IMR-90 (cell line): Measurements from ENCODE around the gene HINT3. TPM values are rescaled to one million over a fixed set of nuclear protein-coding genes. Genes with fewer than 3 reads are reported as not detected.
"Not testable (repeated sequence)": the region's sequence is repeated elsewhere in the genome, so short reads cannot be mapped to it uniquely, and the experiment has no call there.

ENCODE experiments used
- ATAC-seq: fragments of 200-7000 bp; cut with Tn5 transposase; 2 replicates; pipeline ENCODE4 v1.9.1; 2020; ENCODE audit warnings: low read depth, mild to moderate bottlenecking, moderate library complexity
- BruUV-seq: library from RNA; stranded (reverse); fragments of 400-500 nt; replicated peaks from 2 replicates; lab custom pipeline; 2021; lab: Mats Ljungman, UMichigan
- CTCF ChIA-PET: fragments of 300-600 bp; formaldehyde crosslinking; extraction: SDS; loops from one replicate; lab custom pipeline; 2021; ENCODE audit warnings: antibody characterized with exemption; lab: Yijun Ruan, JAX
- POLR2A ChIA-PET: fragments of 300-600 bp; sonication (Branson Sonifier 250); formaldehyde crosslinking; loops from one replicate; lab custom pipeline; 2022; ENCODE audit warnings: antibody characterized with exemption; ENCODE audit not compliant: unreplicated experiment; lab: Charles Lee
- DNase-seq: peaks from one replicate; pipeline ENCODE4 v3.0.0; 2013
- H2AFZ ChIP-seq: replicated peaks from 2 replicates; pipeline ENCODE3; 2013; ENCODE audit warnings: low read length, mild to moderate bottlenecking; ENCODE audit not compliant: poor library complexity
- H2AK5ac ChIP-seq: 2 replicates; pipeline ENCODE4 v1.6.1; 2013; ENCODE audit warnings: low read depth, low read length, inconsistent platforms
- H2AK9ac ChIP-seq: replicated peaks from 2 replicates; pipeline ENCODE3; 2013; ENCODE audit warnings: mild to moderate bottlenecking, low read depth, low read length, moderate library complexity; ENCODE audit not compliant: poor library complexity
- H2BK120ac ChIP-seq: 2 replicates; pipeline ENCODE4 v1.6.1; 2013; ENCODE audit warnings: low read depth, low read length, inconsistent platforms
- H2BK15ac ChIP-seq: 3 replicates; pipeline ENCODE4 v1.6.1; 2013; ENCODE audit warnings: low read depth, low read length, inconsistent platforms
- H2BK20ac ChIP-seq: 2 replicates; pipeline ENCODE4 v1.6.1; 2013; ENCODE audit warnings: low read depth, mild to moderate bottlenecking, inconsistent platforms, low read length, moderate library complexity
- H2BK5ac ChIP-seq: 2 replicates; pipeline ENCODE4 v1.6.1; 2013; ENCODE audit warnings: mild to moderate bottlenecking, low read depth, low read length, inconsistent platforms; ENCODE audit not compliant: poor library complexity, severe bottlenecking
- H3K14ac ChIP-seq: replicated peaks from 2 replicates; pipeline ENCODE4 v1.6.1; 2013; ENCODE audit warnings: low read depth, low read length, inconsistent platforms
- H3K18ac ChIP-seq: 2 replicates; pipeline ENCODE4 v1.6.1; 2013; ENCODE audit warnings: low read depth, low read length, control low read depth
- H3K23ac ChIP-seq: 2 replicates; pipeline ENCODE4 v1.6.1; 2013; ENCODE audit warnings: low read depth, low read length, inconsistent platforms
- H3K27ac ChIP-seq: 2 replicates; pipeline ENCODE4 v1.5.1; 2013; ENCODE audit warnings: mild to moderate bottlenecking, control low read depth, low read length; ENCODE audit not compliant: insufficient read depth
- H3K27me3 ChIP-seq: 2 replicates; pipeline ENCODE4 v1.6.1; 2013; ENCODE audit warnings: low read length; ENCODE audit not compliant: control insufficient read depth, insufficient read depth
- H3K36me3 ChIP-seq: 2 replicates; pipeline ENCODE4 v1.6.1; 2013; ENCODE audit warnings: low read length, mixed read lengths; ENCODE audit not compliant: control insufficient read depth, insufficient read depth
- H3K4ac ChIP-seq: 2 replicates; pipeline ENCODE4 v1.6.1; 2013; ENCODE audit warnings: low read depth, low read length, inconsistent platforms
- H3K4me1 ChIP-seq: 2 replicates; pipeline ENCODE4 v1.6.1; 2013; ENCODE audit warnings: low read length, mixed read lengths; ENCODE audit not compliant: control insufficient read depth, insufficient read depth
- H3K4me2 ChIP-seq: 2 replicates; pipeline ENCODE4 v1.6.1; 2013; ENCODE audit warnings: low read depth, mild to moderate bottlenecking, control low read depth, low read length, moderate library complexity
- H3K4me3 ChIP-seq: 2 replicates; pipeline ENCODE4 v1.5.1; 2013; ENCODE audit warnings: low read depth, mild to moderate bottlenecking, control low read depth, low read length, moderate library complexity; ENCODE audit not compliant: insufficient read depth
- H3K56ac ChIP-seq: 2 replicates; pipeline ENCODE4 v1.6.1; 2013; ENCODE audit warnings: low read length, inconsistent platforms; ENCODE audit not compliant: insufficient read depth; ENCODE audit errors: extremely low read depth
- H3K79me1 ChIP-seq, 2 experiments: 2 replicates each; pipeline ENCODE4 v1.6.1; 2013; ENCODE audit warnings: low read length in 2 of 2, inconsistent platforms in 1 of 2, low read depth in 1 of 2
- H3K9ac ChIP-seq: 2 replicates; pipeline ENCODE4 v1.6.1; 2013; ENCODE audit warnings: low read depth, low read length, control low read depth
- H3K9me1 ChIP-seq: 2 replicates; pipeline ENCODE4 v1.6.1; 2013; ENCODE audit warnings: low read length, inconsistent platforms; ENCODE audit not compliant: insufficient read depth
- H3K9me3 ChIP-seq: 2 replicates; pipeline ENCODE4 v1.6.1; 2013; ENCODE audit warnings: low read length; ENCODE audit not compliant: control insufficient read depth, insufficient read depth
- H4K20me1 ChIP-seq: 2 replicates; pipeline ENCODE4 v1.6.1; 2013; ENCODE audit warnings: low read length, inconsistent platforms; ENCODE audit not compliant: insufficient read depth
- H4K5ac ChIP-seq: 2 replicates; pipeline ENCODE4 v1.6.1; 2013; ENCODE audit warnings: mild to moderate bottlenecking, low read depth, low read length, control low read depth
- H4K8ac ChIP-seq, 2 experiments: 2 replicates each; pipeline ENCODE4 v1.6.1; 2013; ENCODE audit warnings: low read depth in 2 of 2, low read length in 2 of 2, control low read depth in 1 of 2, inconsistent platforms in 1 of 2
- H4K91ac ChIP-seq: 2 replicates; pipeline ENCODE4 v1.6.1; 2013; ENCODE audit warnings: low read depth, low read length, inconsistent platforms; ENCODE audit not compliant: insufficient read depth
- CEBPB ChIP-seq: IDR thresholded peaks from 2 replicates; pipeline ENCODE4 v1.6.1; 2012; ENCODE audit warnings: low read depth, low read length, improper control_type of control experiment
- WGBS, 2 experiments: methylation state at CpG; one replicate each; pipeline versions ENCODE4 v1.1.5 to v1.1.7; 2013; ENCODE audit warnings: missing lambda C conversion rate in 2 of 2; ENCODE audit not compliant: insufficient read length in 1 of 2; ENCODE audit errors: extremely low coverage in 2 of 2; 5-methylcytosine and 5-hydroxymethylcytosine counted together
- dilution Hi-C: fragments of 300-500 bp; cut with HindIII; formaldehyde crosslinking; loops from one replicate; pipeline ENCODE4 v1.14.3; 2018; ENCODE audit warnings: low sequenced_read_pairs; ENCODE audit not compliant: unreplicated experiment
- in situ Hi-C: fragments of 300-500 bp; cut with MboI; formaldehyde crosslinking; loops from 3 replicates; pipeline ENCODE4 v1.14.3; 2019; ENCODE audit warnings: low sequenced_read_pairs, inconsistent platforms, mixed read lengths
- intact Hi-C: fragments of 100-400 bp; cut with micrococcal nuclease; formaldehyde crosslinking; loops from 2 replicates; pipeline ENCODE4 v1.10.0; 2022
- polyA plus RNA-seq, 3 experiments: library from polyadenylated mRNA; depleted of rRNA; stranded (reverse); fragments of >200 nt; gene quantifications; 2 replicates each; pipeline ENCODE4 v1.2.3, GENCODE V29; 2012; ENCODE audit warnings: low replicate concordance in 1 of 3
- total RNA-seq: library from RNA; depleted of rRNA; stranded (reverse); fragments of >200 nt; gene quantifications from 2 replicates; pipeline ENCODE4 v1.2.3, GENCODE V29; 2012

HINT3 gene
- total and polyA plus RNA-seq, 2 of the 4 experiments (the other 2 are of a cell fraction), result 3.4 to 6.5 TPM

DNA sequence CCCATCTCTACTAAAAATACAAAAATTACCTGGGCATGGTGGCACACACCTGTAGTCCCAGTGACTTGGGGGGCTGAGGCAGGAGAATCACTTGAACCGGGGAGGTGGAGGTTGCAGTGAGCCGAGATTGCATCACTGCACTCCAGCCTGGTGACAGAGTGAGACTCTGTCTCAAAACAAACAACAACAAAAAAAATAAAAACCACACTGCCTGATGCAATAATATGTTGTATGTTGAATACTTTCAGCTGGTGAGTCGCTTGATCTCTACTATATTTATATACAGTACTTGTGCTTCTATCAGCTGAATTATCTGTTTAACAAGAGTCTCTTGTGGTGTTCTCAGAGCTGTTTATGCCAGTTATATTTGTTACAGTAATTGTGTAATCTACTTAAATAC is 66.9 kb downstream of the HINT3 start:
- ATAC-seq (peak; percentile 27; the same call in 1 of the 2 replicates), DNase-seq (peak; percentile 34)
- ChIA-PET CTCF (interaction anchor here (0.8 kb wide), 1 partner anchor 10 kb away, joined by 3 read pairs; no protein-coding TSS in a partner anchor), POLR2A (interaction anchor here (0.5 kb wide), 1 partner anchor 77 kb away, joined by 3 read pairs; no protein-coding TSS in a partner anchor)
- dilution Hi-C loops, BruUV-seq, H2BK120ac ChIP-seq, H2AFZ ChIP-seq, H3K56ac ChIP-seq, H2BK20ac ChIP-seq, H2AK9ac ChIP-seq, H4K8ac ChIP-seq, H3K9me1 ChIP-seq, H3K4me1 ChIP-seq, H4K91ac ChIP-seq, H2AK5ac ChIP-seq, H3K4me3 ChIP-seq, H4K5ac ChIP-seq, H4K20me1 ChIP-seq, H3K23ac ChIP-seq, H3K4ac ChIP-seq, H3K14ac ChIP-seq, H2BK15ac ChIP-seq, H3K27ac ChIP-seq, H3K79me1 ChIP-seq, H3K18ac ChIP-seq, H3K9me3 ChIP-seq, H3K9ac ChIP-seq, H3K27me3 ChIP-seq, H2BK5ac ChIP-seq, H3K4me2 ChIP-seq, intact Hi-C loops: not testable (repeated sequence)
- peak; percentile 38; the same call in 1 of the 2 replicates for TF ChIP-seq CEBPB
- WGBS, 2 experiments, result no CpG with 5 or more reads among the region's 3 CpGs
- peaks cover 15% of the 10 kb centered on the region for H3K36me3 ChIP-seq
- in situ Hi-C loops, result loop anchor here (25.0 kb wide), 1 partner anchor 639 kb away; no protein-coding TSS in a partner anchor
